H1 (cell line): Measurements from ENCODE around the gene CCDC47. TPM values are rescaled to one million over a fixed set of nuclear protein-coding genes. Genes with fewer than 3 reads are reported as not detected.

ENCODE experiments used
- CTCF ChIA-PET: fragments of 300-600 bp; sonication (Branson Sonifier 250); formaldehyde crosslinking; loops from one replicate; lab custom pipeline; 2021; ENCODE audit not compliant: partially characterized antibody; lab: Charles Lee
- POLR2A ChIA-PET: fragments of 300-600 bp; sonication (Branson Sonifier 250); formaldehyde crosslinking; loops from one replicate; lab custom pipeline; 2021; ENCODE audit warnings: inconsistent platforms; ENCODE audit not compliant: partially characterized antibody; lab: Charles Lee
- DNase-seq, 2 experiments: peaks; one replicate each; pipeline versions ENCODE4 v3.0.0 to v3.0.0-alpha.2; 2010 to 2022; ENCODE audit warnings: low spot score in 2 of 2, low read depth in 1 of 2, mixed read lengths in 1 of 2
- FAIRE-seq: peaks from 2 replicates; lab custom pipeline; 2011; peaks lifted over from hg19 to GRCh38; lab: Jason Lieb, UNC
- H2AFZ ChIP-seq: 2 replicates; pipeline ENCODE4 v1.8.1; 2012; ENCODE audit warnings: low read length, inconsistent platforms
- H2AK5ac ChIP-seq: 2 replicates; pipeline ENCODE4 v1.6.1; 2013; ENCODE audit warnings: low read depth, low read length
- H2BK120ac ChIP-seq: replicated peaks from 2 replicates; pipeline ENCODE3; 2013; ENCODE audit warnings: low read depth, low read length, inconsistent platforms
- H2BK12ac ChIP-seq: 2 replicates; pipeline ENCODE4 v1.6.1; 2013; ENCODE audit warnings: low read depth, low read length
- H2BK15ac ChIP-seq: 2 replicates; pipeline ENCODE4 v1.6.1; 2013; ENCODE audit warnings: low read length
- H2BK20ac ChIP-seq: 2 replicates; pipeline ENCODE4 v1.6.1; 2013; ENCODE audit warnings: low read length
- H2BK5ac ChIP-seq: 2 replicates; pipeline ENCODE4 v1.6.1; 2013; ENCODE audit warnings: low read depth, low read length
- H3K14ac ChIP-seq: 2 replicates; pipeline ENCODE4 v1.6.1; 2013; ENCODE audit warnings: inconsistent platforms; ENCODE audit not compliant: insufficient read length
- H3K18ac ChIP-seq: 2 replicates; pipeline ENCODE4 v1.6.1; 2013; ENCODE audit warnings: low read length; ENCODE audit errors: extremely low read depth
- H3K23ac ChIP-seq: 2 replicates; pipeline ENCODE4 v1.6.1; 2013; ENCODE audit warnings: inconsistent platforms; ENCODE audit not compliant: insufficient read length
- H3K23me2 ChIP-seq: 2 replicates; pipeline ENCODE4 v1.6.1; 2013; ENCODE audit warnings: low read depth, low read length
- H3K27ac ChIP-seq: 2 replicates; pipeline ENCODE4 v1.6.1; 2011; ENCODE audit warnings: low read depth, low read length, inconsistent platforms
- H3K27me3 ChIP-seq, 4 experiments: replicated peaks in 1 of 4; 1 replicate in 1 of 4; 2 replicates in 3 of 4; pipeline versions ENCODE4 v1.6.1 to v1.8.1; 2011 to 2013; ENCODE audit warnings: low read length in 3 of 4, mild to moderate bottlenecking in 3 of 4, inconsistent platforms in 2 of 4, mixed read lengths in 2 of 4, moderate library complexity in 1 of 4; ENCODE audit not compliant: control insufficient read depth in 3 of 4, insufficient read depth in 3 of 4; ENCODE audit errors: extremely low read depth in 1 of 4
- H3K36me3 ChIP-seq, 4 experiments: 2 replicates each; pipeline versions ENCODE4 v1.6.1 to v1.8.1; 2011 to 2013; ENCODE audit warnings: mild to moderate bottlenecking in 4 of 4, low read length in 3 of 4, moderate library complexity in 2 of 4, control low read depth in 1 of 4, inconsistent platforms in 1 of 4; ENCODE audit not compliant: insufficient read depth in 4 of 4, control insufficient read depth in 2 of 4
- H3K4ac ChIP-seq: replicated peaks from 2 replicates; pipeline ENCODE3; 2013; ENCODE audit warnings: low read length, low read depth, mixed read lengths, inconsistent platforms; ENCODE audit not compliant: insufficient read length
- H3K4me1 ChIP-seq, 4 experiments: replicated peaks in 1 of 4; 1 replicate in 1 of 4; 2 replicates in 3 of 4; pipeline versions ENCODE4 v1.6.1 to v1.8.1; 2011 to 2013; ENCODE audit warnings: low read length in 3 of 4, inconsistent platforms in 2 of 4, mixed read lengths in 1 of 4; ENCODE audit not compliant: insufficient read depth in 4 of 4, control insufficient read depth in 3 of 4
- H3K4me2 ChIP-seq, 2 experiments: 2 replicates each; pipeline versions ENCODE4 v1.6.1 to v1.8.1; 2011 to 2013; ENCODE audit warnings: low read depth in 2 of 2, low read length in 2 of 2, control low read depth in 1 of 2, inconsistent platforms in 1 of 2, mild to moderate bottlenecking in 1 of 2; ENCODE audit not compliant: insufficient read depth in 1 of 2
- H3K4me3 ChIP-seq, 4 experiments: fragments of 200-600, 300-600 bp in 1 of 4; sonication (generic), shearing (Covaris generic), sonication (Bioruptor Twin) in 1 of 4; 2 replicates each; pipeline versions ENCODE4 v1.5.1 to v1.8.1; 2011 to 2016; ENCODE audit warnings: low read length in 4 of 4, low read depth in 3 of 4, control low read depth in 2 of 4, inconsistent platforms in 2 of 4, mild to moderate bottlenecking in 2 of 4, mixed read lengths in 1 of 4, moderate library complexity in 1 of 4; ENCODE audit not compliant: insufficient read depth in 2 of 4; ENCODE audit errors: extremely low read depth in 1 of 4
- H3K56ac ChIP-seq: replicated peaks from 2 replicates; pipeline ENCODE3; 2013; ENCODE audit warnings: low read depth, mild to moderate bottlenecking, mixed read lengths, low read length, inconsistent platforms; ENCODE audit not compliant: insufficient read length
- H3K79me1 ChIP-seq: 2 replicates; pipeline ENCODE4 v1.6.1; 2013; ENCODE audit warnings: low read depth, low read length, control low read depth
- H3K79me2 ChIP-seq, 2 experiments: 2 replicates each; pipeline versions ENCODE4 v1.6.1 to v1.8.1; 2012 to 2013; ENCODE audit warnings: low read length in 2 of 2, mild to moderate bottlenecking in 2 of 2, inconsistent platforms in 1 of 2; ENCODE audit not compliant: insufficient read depth in 2 of 2, control insufficient read depth in 1 of 2
- H3K9ac ChIP-seq, 4 experiments: replicated peaks in 1 of 4; 1 replicate in 1 of 4; 2 replicates in 3 of 4; pipeline versions ENCODE4 v1.6.1 to v1.8.1; 2011 to 2013; ENCODE audit warnings: low read depth in 3 of 4, low read length in 3 of 4, control low read depth in 2 of 4, mild to moderate bottlenecking in 2 of 4, moderate library complexity in 2 of 4, inconsistent platforms in 1 of 4; ENCODE audit errors: extremely low read depth in 1 of 4
- H3K9me3 ChIP-seq, 2 experiments: 2 replicates each; pipeline versions ENCODE4 v1.6.1 to v1.8.1; 2012 to 2013; ENCODE audit warnings: mild to moderate bottlenecking in 2 of 2, moderate library complexity in 2 of 2, control low read depth in 1 of 2, inconsistent platforms in 1 of 2, low read depth in 1 of 2, low read length in 1 of 2, mixed read lengths in 1 of 2; ENCODE audit not compliant: insufficient read depth in 2 of 2
- H4K20me1 ChIP-seq, 2 experiments: replicated peaks in 1 of 2; 2 replicates each; pipeline versions ENCODE3 to v1.8.1; 2011 to 2013; ENCODE audit warnings: inconsistent platforms in 2 of 2, low read length in 2 of 2, mild to moderate bottlenecking in 1 of 2; ENCODE audit not compliant: insufficient read depth in 2 of 2, control insufficient read depth in 1 of 2
- H4K5ac ChIP-seq: 2 replicates; pipeline ENCODE4 v1.6.1; 2013; ENCODE audit warnings: low read length, low read depth, mixed read lengths, inconsistent platforms; ENCODE audit not compliant: insufficient read length
- H4K8ac ChIP-seq: 2 replicates; pipeline ENCODE4 v1.8.0; 2013; ENCODE audit warnings: mild to moderate bottlenecking, moderate library complexity, low read length, inconsistent platforms; ENCODE audit not compliant: insufficient read depth; ENCODE audit errors: extremely low read depth
- H4K91ac ChIP-seq: replicated peaks from 2 replicates; pipeline ENCODE3; 2013; ENCODE audit warnings: low read length, mixed read lengths, inconsistent platforms; ENCODE audit not compliant: insufficient read length
- BACH1 ChIP-seq: IDR thresholded peaks from 2 replicates; pipeline ENCODE4 v1.6.1; 2012; ENCODE audit warnings: low read length, improper control_type of control experiment
- BCL11A ChIP-seq, 2 experiments: IDR thresholded peaks; one replicate each; pipeline ENCODE4 v1.6.1; 2011; ENCODE audit warnings: low read depth in 2 of 2, low read length in 2 of 2, mild to moderate bottlenecking in 2 of 2
- BRCA1 ChIP-seq: IDR thresholded peaks from 2 replicates; pipeline ENCODE4 v1.6.1; 2012; ENCODE audit warnings: low read depth, low read length, improper control_type of control experiment
- CHD1 ChIP-seq: IDR thresholded peaks from 2 replicates; pipeline ENCODE4 v1.6.1; 2012; ENCODE audit warnings: low read depth, low read length, improper control_type of control experiment
- CHD2 ChIP-seq: IDR thresholded peaks from 2 replicates; pipeline ENCODE4 v1.6.1; 2012; ENCODE audit warnings: low read length, improper control_type of control experiment
- CREB1 ChIP-seq: IDR thresholded peaks from 2 replicates; pipeline ENCODE4 v1.6.1; 2012; ENCODE audit warnings: inconsistent platforms
- CTCF ChIP-seq, 3 experiments: IDR thresholded peaks; 1 replicate in 2 of 3; 2 replicates in 1 of 3; pipeline versions ENCODE4 v1.5.1 to v1.6.1; 2011; ENCODE audit warnings: low read length in 3 of 3, mild to moderate bottlenecking in 3 of 3, inconsistent platforms in 2 of 3, low read depth in 1 of 3, moderate library complexity in 1 of 3; ENCODE audit not compliant: insufficient read depth in 1 of 3; ENCODE audit errors: control extremely low read depth in 1 of 3
- JUN ChIP-seq: IDR thresholded peaks from 2 replicates; pipeline ENCODE4 v1.6.1; 2011; ENCODE audit warnings: low read depth, mild to moderate bottlenecking, improper control_type of control experiment, low read length
- KDM5A ChIP-seq: fragments of 200-600 bp; IDR thresholded peaks from 2 replicates; pipeline ENCODE4 v1.7.1; 2012; ENCODE audit warnings: mild to moderate bottlenecking, low read length, inconsistent platforms, mixed read lengths
- NANOG ChIP-seq: IDR thresholded peaks from 2 replicates; pipeline ENCODE4 v1.6.1; 2011; ENCODE audit warnings: low read length, low read depth, mild to moderate bottlenecking, inconsistent platforms; ENCODE audit not compliant: insufficient read depth, poor library complexity, severe bottlenecking
- RNF2 ChIP-seq: fragments of 200-900, 300-1000 bp; sonication (generic); IDR thresholded peaks from 2 replicates; pipeline ENCODE4 v1.7.1; 2016; ENCODE audit warnings: borderline replicate concordance, low read depth, mild to moderate bottlenecking, antibody characterized with exemption, low read length; ENCODE audit not compliant: poor library complexity, severe bottlenecking; ENCODE audit errors: missing control alignments
- SIX5 ChIP-seq: IDR thresholded peaks from 2 replicates; pipeline ENCODE4 v1.6.1; 2011; ENCODE audit warnings: mild to moderate bottlenecking, low read depth, low read length
- TAF1 ChIP-seq: IDR thresholded peaks from 2 replicates; pipeline ENCODE4 v1.6.1; 2011; ENCODE audit warnings: mild to moderate bottlenecking, low read depth, low read length
- WGBS, 2 experiments: shearing (Covaris generic) in 1 of 2; methylation state at CpG; one replicate each; pipeline versions ENCODE4 v1.1.6 to v1.1.7; 2013 to 2015; ENCODE audit warnings: low lambda C conversion rate in 2 of 2, mixed read lengths in 2 of 2, inconsistent platforms in 1 of 2, low coverage in 1 of 2, missing lambda C conversion rate in 1 of 2; ENCODE audit not compliant: insufficient replicate concordance in 2 of 2, insufficient coverage in 1 of 2, insufficient read length in 1 of 2; ENCODE audit errors: extremely low coverage in 1 of 2, missing lambda C conversion rate in 1 of 2; 5-methylcytosine and 5-hydroxymethylcytosine counted together
- polyA plus RNA-seq, 7 experiments: library from polyadenylated mRNA; depleted of rRNA in 3 of 7; stranded (reverse) in 5 of 7; unstranded in 2 of 7; fragments of >200 nt in 5 of 7; fragments of 200-250 nt in 2 of 7; gene quantifications; 1 replicate in 5 of 7; 2 replicates in 1 of 7; 4 replicates in 1 of 7; pipeline versions ENCODE4 v1.2.1 to v1.2.3, GENCODE V29; 2011 to 2013; ENCODE audit warnings: missing spikeins in 2 of 7, mixed read lengths in 2 of 7
- total RNA-seq: library from RNA; stranded (reverse); fragmentation: NEBNext Ultra II Directional; extraction: Animal tissue kit (Norgen Biotek cat#: 25700); gene quantifications from 2 replicates; pipeline ENCODE4 v1.2.1, GENCODE V29; 2021

The CCDC47 gene
- total and polyA plus RNA-seq, 2 of the 8 experiments (the other 6 are each of a cell fraction or from before 2014, with no cell fraction given) = 21.2 to 83.1 TPM

GRCh38 chr17:63753215-63753614 lies 20.2 kb downstream of the CCDC47 start:
- H2BK12ac ChIP-seq = no peak overlapping the region
- no peak overlapping the region for H4K8ac ChIP-seq
- FAIRE-seq (no peak), DNase-seq (no peak)
- ChIA-PET POLR2A (interaction anchor here (1.0 to 3.2 kb wide), 2 partner anchors 20 to 75 kb away, joined by 3 to 8 read pairs; partner anchors contain the start of genes CCDC47, DDX42 and FTSJ3), CTCF (no interaction called here)
- H3K27ac ChIP-seq = no peak overlapping the region
- H3K4ac ChIP-seq = no peak overlapping the region
- H3K4me2 ChIP-seq = no peak overlapping the region
- H4K91ac ChIP-seq = no peak overlapping the region
- H2BK15ac ChIP-seq = no peak overlapping the region
- H3K9ac ChIP-seq = no peak overlapping the region
- H2BK20ac ChIP-seq = no peak overlapping the region
- H3K79me2 ChIP-seq = no peaks in the 10 kb centered on the region
- no peak overlapping the region for H2AFZ ChIP-seq
- H2BK5ac ChIP-seq = no peak overlapping the region
- no peak overlapping the region for H3K56ac ChIP-seq
- no peak overlapping the region for H3K14ac ChIP-seq
- H3K18ac ChIP-seq = no peak overlapping the region
- H3K36me3 ChIP-seq = peaks cover 18 to 76% (median 47%) of the 10 kb centered on the region in 4 experiments
- H3K4me3 ChIP-seq = no peak overlapping the region
- H3K27me3 ChIP-seq = no peaks in the 10 kb centered on the region
- H4K20me1 ChIP-seq = no peaks in the 10 kb centered on the region
- H3K4me1 ChIP-seq = no peaks in the 10 kb centered on the region
- no peak overlapping the region for H3K23ac ChIP-seq
- no peak overlapping the region for H4K5ac ChIP-seq
- H3K79me1 ChIP-seq = no peaks in the 10 kb centered on the region
- no peaks in the 10 kb centered on the region for H3K23me2 ChIP-seq
- H2AK5ac ChIP-seq = no peak overlapping the region
- no peak overlapping the region for H2BK120ac ChIP-seq
- no peaks in the 10 kb centered on the region for H3K9me3 ChIP-seq
- WGBS, 2 experiments = 89% methylated on average over 1 of the region's 1 CpG; no CpG with 5 or more reads in 1 of the 2 experiments
- no peak for TF ChIP-seq NANOG
- TF ChIP-seq BRCA1 = no peak
- TF ChIP-seq CTCF (IDR thresholded peaks at IDR 0.05; ENCODE audit: control extremely low read depth in 1 of 3, insufficient read depth in 1 of 3, low read depth in 1 of 3, low read length in 3 of 3) = no peak
- no peak for TF ChIP-seq SIX5
- no peak for TF ChIP-seq CHD2
- TF ChIP-seq BCL11A (IDR thresholded peaks at IDR 0.05; ENCODE audit: low read depth in 2 of 2, low read length in 2 of 2) = no peak
- no peak for TF ChIP-seq KDM5A
- no peak for TF ChIP-seq BACH1
- TF ChIP-seq CHD1 = no peak
- no peak for TF ChIP-seq CREB1
- TF ChIP-seq RNF2 = no peak
- no peak for TF ChIP-seq TAF1
- TF ChIP-seq JUN = no peak
